Memory B cell (primary cell): ENCODE measurements around the gene CASP12.

Source experiments
- ATAC-seq: fragments of 150-1000 bp; cut with Tn5 transposase; 2 replicates; pipeline ENCODE4 v1.10.0; 2021; ENCODE audit warnings: low read depth, mild to moderate bottlenecking, moderate library complexity
- DNase-seq, 2 donors: peaks; one replicate each; pipeline ENCODE4 v3.0.0; 2022; ENCODE audit warnings: low spot score in 2 of 2
- H3K27ac Mint-ChIP-seq: one replicate; pipeline ENCODE4 v1.8.0; 2022; ENCODE audit warnings: mild to moderate bottlenecking, moderate library complexity, mixed read lengths
- H3K27me3 Mint-ChIP-seq: one replicate; pipeline ENCODE4 v1.8.0; 2022; ENCODE audit warnings: mixed read lengths
- H3K36me3 Mint-ChIP-seq: one replicate; pipeline ENCODE4 v1.8.0; 2022; ENCODE audit warnings: mild to moderate bottlenecking, mixed read lengths
- H3K4me1 Mint-ChIP-seq: one replicate; pipeline ENCODE4 v1.8.0; 2022; ENCODE audit warnings: mixed read lengths
- H3K4me3 Mint-ChIP-seq: one replicate; pipeline ENCODE4 v1.8.0; 2022; ENCODE audit warnings: mild to moderate bottlenecking, moderate library complexity, mixed read lengths
- H3K9me3 Mint-ChIP-seq: one replicate; pipeline ENCODE4 v1.8.0; 2022; ENCODE audit warnings: mixed read lengths

Gene CASP12

GRCh38 chr11:104908186-104908531 lies 9.9 kb upstream of the CASP12 start:
- DNase-seq (no peak), ATAC-seq (no peak)
- Mint-ChIP-seq H3K36me3 (no peaks in the 10 kb centered on the region), H3K27me3 (no peaks in the 10 kb centered on the region), H3K4me1 (peaks cover 6% of the 10 kb centered on the region), H3K4me3 (no peak overlapping the region), H3K27ac (no peak overlapping the region), H3K9me3 (no peaks in the 10 kb centered on the region)

- Mint-ChIP-seq H3K27ac (no peak overlapping the region), H3K27me3 (no peaks in the 10 kb centered on the region), H3K4me1 (peaks cover 6% of the 10 kb centered on the region), H3K36me3 (no peaks in the 10 kb centered on the region), H3K4me3 (no peak overlapping the region), H3K9me3 (no peaks in the 10 kb centered on the region)
- ATAC-seq (no peak), DNase-seq (no peak)
Observed at GRCh38 chr11:104907521-104908185, 9.4 kb upstream of the CASP12 start.

GRCh38 chr11:104905271-104905670 lies 7.0 kb upstream of the CASP12 start:
- H3K27me3 Mint-ChIP-seq = no peaks in the 10 kb centered on the region
- H3K4me1 Mint-ChIP-seq = peaks cover 15% of the 10 kb centered on the region
- no peaks in the 10 kb centered on the region for H3K9me3 Mint-ChIP-seq
- DNase-seq (no peak), ATAC-seq (no peak)
- no peak overlapping the region for H3K27ac Mint-ChIP-seq
- H3K36me3 Mint-ChIP-seq = peaks cover 2% of the 10 kb centered on the region
- H3K4me3 Mint-ChIP-seq = no peak overlapping the region

- H3K4me1 Mint-ChIP-seq = peaks cover 20% of the 10 kb centered on the region
- no peak overlapping the region for H3K4me3 Mint-ChIP-seq
- DNase-seq = no peak
- no peaks in the 10 kb centered on the region for H3K9me3 Mint-ChIP-seq
- H3K27ac Mint-ChIP-seq = no peak overlapping the region
- ATAC-seq = no peak
- H3K36me3 Mint-ChIP-seq = peaks cover 2% of the 10 kb centered on the region
- H3K27me3 Mint-ChIP-seq = no peaks in the 10 kb centered on the region
Observed at GRCh38 chr11:104899226-104899625, 966 bp upstream of the CASP12 start.

- Mint-ChIP-seq H3K4me1 (peaks cover 22% of the 10 kb centered on the region), H3K27ac (peak overlapping the region; percentile 81), H3K4me3 (no peak overlapping the region), H3K9me3 (no peaks in the 10 kb centered on the region), H3K27me3 (no peaks in the 10 kb centered on the region), H3K36me3 (peaks cover 2% of the 10 kb centered on the region)
- DNase-seq (no peak), ATAC-seq (no peak)
Observed at GRCh38 chr11:104898685-104899013, 389 bp upstream of the CASP12 start.

GRCh38 chr11:104895634-104896033 lies 2.6 kb downstream of the CASP12 start:
- no peak overlapping the region for H3K4me3 Mint-ChIP-seq
- no peaks in the 10 kb centered on the region for H3K36me3 Mint-ChIP-seq
- H3K9me3 Mint-ChIP-seq = no peaks in the 10 kb centered on the region
- DNase-seq = no peak
- H3K4me1 Mint-ChIP-seq = peaks cover 14% of the 10 kb centered on the region
- H3K27ac Mint-ChIP-seq = no peak overlapping the region
- H3K27me3 Mint-ChIP-seq = no peaks in the 10 kb centered on the region
- ATAC-seq = no peak

GRCh38 chr11:104893876-104894275 lies 4.4 kb downstream of the CASP12 start:
- DNase-seq (no peak), ATAC-seq (no peak)
- Mint-ChIP-seq H3K4me1 (peaks cover 11% of the 10 kb centered on the region), H3K36me3 (no peaks in the 10 kb centered on the region), H3K27me3 (no peaks in the 10 kb centered on the region), H3K9me3 (no peaks in the 10 kb centered on the region), H3K27ac (no peak overlapping the region), H3K4me3 (no peak overlapping the region)

- peaks cover 12% of the 10 kb centered on the region for H3K4me1 Mint-ChIP-seq
Observed at GRCh38 chr11:104892723-104893511, 5.3 kb downstream of the CASP12 start.

GRCh38 chr11:104891135-104891534 lies 7.1 kb downstream of the CASP12 start:
- ATAC-seq (no peak), DNase-seq (no peak)
- Mint-ChIP-seq H3K9me3 (no peaks in the 10 kb centered on the region), H3K4me1 (peaks cover 11% of the 10 kb centered on the region), H3K27me3 (no peaks in the 10 kb centered on the region), H3K4me3 (no peak overlapping the region), H3K27ac (no peak overlapping the region), H3K36me3 (no peaks in the 10 kb centered on the region)

More at GRCh38 chr11:104892723-104893511, 5.3 kb downstream of the CASP12 start:
- Mint-ChIP-seq H3K9me3 (no peaks in the 10 kb centered on the region), H3K4me3 (no peak overlapping the region), H3K27me3 (no peaks in the 10 kb centered on the region), H3K36me3 (no peaks in the 10 kb centered on the region), H3K27ac (no peak overlapping the region)
- ATAC-seq (no peak), DNase-seq (no peak)

- Mint-ChIP-seq H3K27me3 (no peaks in the 10 kb centered on the region), H3K4me3 (no peak overlapping the region), H3K27ac (no peak overlapping the region), H3K9me3 (no peaks in the 10 kb centered on the region), H3K4me1 (peaks cover 20% of the 10 kb centered on the region), H3K36me3 (peaks cover 2% of the 10 kb centered on the region)
- DNase-seq (no peak), ATAC-seq (no peak)
Observed at GRCh38 chr11:104883342-104883741, 14.9 kb downstream of the CASP12 start.

GRCh38 chr11:104881117-104881794 lies 17.0 kb downstream of the CASP12 start:
- H3K9me3 Mint-ChIP-seq = no peaks in the 10 kb centered on the region
- H3K27me3 Mint-ChIP-seq = no peaks in the 10 kb centered on the region
- H3K4me1 Mint-ChIP-seq = peaks cover 31% of the 10 kb centered on the region
- peaks cover 2% of the 10 kb centered on the region for H3K36me3 Mint-ChIP-seq
- DNase-seq (no peak), ATAC-seq (peak; percentile 51)
- H3K4me3 Mint-ChIP-seq = peak overlapping the region; percentile 67
- peak overlapping the region; percentile 65 for H3K27ac Mint-ChIP-seq

- Mint-ChIP-seq H3K9me3 (no peaks in the 10 kb centered on the region), H3K36me3 (peaks cover 2% of the 10 kb centered on the region), H3K4me3 (no peak overlapping the region), H3K27me3 (no peaks in the 10 kb centered on the region), H3K4me1 (peaks cover 32% of the 10 kb centered on the region), H3K27ac (no peak overlapping the region)
- ATAC-seq = no peak
- no peak for DNase-seq
Observed at GRCh38 chr11:104879514-104880190, 18.6 kb downstream of the CASP12 start.

- Mint-ChIP-seq H3K9me3 (no peaks in the 10 kb centered on the region), H3K36me3 (peaks cover 2% of the 10 kb centered on the region), H3K4me1 (peaks cover 31% of the 10 kb centered on the region), H3K4me3 (peak overlapping the region; percentile 69), H3K27ac (peak overlapping the region; percentile 89), H3K27me3 (no peaks in the 10 kb centered on the region)
- peak; percentile 86 for ATAC-seq
- DNase-seq = no peak
Observed at GRCh38 chr11:104876861-104877431, 21.3 kb downstream of the CASP12 start.

- Mint-ChIP-seq H3K4me3 (peak overlapping the region; percentile 69), H3K36me3 (peaks cover 2% of the 10 kb centered on the region), H3K9me3 (no peaks in the 10 kb centered on the region), H3K27me3 (no peaks in the 10 kb centered on the region), H3K4me1 (peaks cover 30% of the 10 kb centered on the region), H3K27ac (peak overlapping the region; percentile 89)
- no peak for DNase-seq
- ATAC-seq = peak; percentile 53
Observed at GRCh38 chr11:104876324-104876723, 21.9 kb downstream of the CASP12 start.
